Lower leg skin (tissue), 4 donors: ENCODE measurements around the gene PAX5. TPM values are rescaled to one million over a fixed set of nuclear protein-coding genes. Genes with fewer than 3 reads are reported as not detected.

Source experiments
- DNase-seq, 2 donors: peaks; one replicate each; pipeline ENCODE4 v3.0.0-alpha.2; 2019; ENCODE audit warnings: low spot score in 2 of 2
- H3K4me3 ChIP-seq: fragments of 200-600 bp; sonication (generic); 2 replicates; pipeline ENCODE4 v1.5.1; 2017; ENCODE audit warnings: mild to moderate bottlenecking, low read depth; ENCODE audit not compliant: poor library complexity, severe bottlenecking
- CTCF ChIP-seq, 3 donors: fragments of 450-650 bp; IDR thresholded peaks; one replicate each; pipeline ENCODE4 v1.5.1; 2016; ENCODE audit warnings: antibody characterized with exemption in 3 of 3, mild to moderate bottlenecking in 3 of 3, moderate library complexity in 2 of 3
- POLR2A ChIP-seq, 2 donors: fragments of 450-650 bp; IDR thresholded peaks; one replicate each; pipeline ENCODE4 v1.6.1; 2016 to 2017; ENCODE audit warnings: antibody characterized with exemption in 2 of 2, mild to moderate bottlenecking in 1 of 2, moderate library complexity in 1 of 2
- WGBS, 2 donors: methylation state at CpG; one replicate each; pipeline ENCODE4 v1.1.5; 2018; 5-methylcytosine and 5-hydroxymethylcytosine counted together
- intact Hi-C: fragments of 100-400 bp; cut with DNase I; formaldehyde crosslinking; loops from one replicate; pipeline ENCODE4 v1.15.0; 2023; ENCODE audit warnings: low total_unique reads
- total RNA-seq, 4 donors: library from RNA; depleted of rRNA; stranded (reverse); fragments of >200 nt; gene quantifications; one replicate each; pipeline ENCODE4 v1.1.0, GENCODE V29; 2016

Gene PAX5
- total RNA-seq, 4 donors from 2014 or later = 0.02 to 0.08 (median 0.03) TPM; not detected in 1

GRCh38 chr9:36854751-36855150 is 179.3 kb downstream of the PAX5 start:
- intact Hi-C loops = no loop called here
- TF ChIP-seq CTCF (IDR thresholded peaks at IDR 0.05) (no peak), POLR2A (IDR thresholded peaks at IDR 0.05) (no peak)
- no peak overlapping the region for H3K4me3 ChIP-seq
- no peak for DNase-seq
- 72 to 83% methylated on average over 10 of the region's 10 CpGs for WGBS, 2 donors

GRCh38 chr9:36854034-36854433 is 180.0 kb downstream of the PAX5 start:
- intact Hi-C loops = no loop called here
- TF ChIP-seq CTCF (IDR thresholded peaks at IDR 0.05) (no peak), POLR2A (IDR thresholded peaks at IDR 0.05) (no peak)
- WGBS, 2 donors = 69 to 70% methylated on average over 13 of the region's 13 CpGs
- H3K4me3 ChIP-seq = no peak overlapping the region
- DNase-seq = no peak

GRCh38 chr9:36853233-36853632 is 180.8 kb downstream of the PAX5 start:
- TF ChIP-seq POLR2A (IDR thresholded peaks at IDR 0.05) (no peak), CTCF (IDR thresholded peaks at IDR 0.05) (no peak)
- H3K4me3 ChIP-seq = no peak overlapping the region
- intact Hi-C loops = no loop called here
- 75 to 85% methylated on average over 1 of the region's 1 CpG for WGBS, 2 donors
- no peak for DNase-seq

- TF ChIP-seq POLR2A (IDR thresholded peaks at IDR 0.05) = no peak
- no peak for TF ChIP-seq CTCF (IDR thresholded peaks at IDR 0.05)
- no peak overlapping the region for H3K4me3 ChIP-seq
- intact Hi-C loops = no loop called here
- 80 to 87% methylated on average over 9 of the region's 9 CpGs for WGBS, 2 donors
- no peak for DNase-seq
Observed at GRCh38 chr9:36849943-36850342, 184.1 kb downstream of the PAX5 start.

- WGBS, 2 donors = 58 to 68% methylated on average over 5 of the region's 5 CpGs
- DNase-seq = no peak
- TF ChIP-seq CTCF (IDR thresholded peaks at IDR 0.05) (no peak), POLR2A (IDR thresholded peaks at IDR 0.05) (no peak)
- no peak overlapping the region for H3K4me3 ChIP-seq
- intact Hi-C loops = no loop called here
Observed at GRCh38 chr9:36848946-36849345, 185.1 kb downstream of the PAX5 start.
